Measurements from ENCODE around the gene RNU11. TPM values are rescaled to one million over a fixed set of nuclear protein-coding genes. Genes with fewer than 3 reads are reported as not detected.

The RNU11 gene
- total and polyA plus RNA-seq, 4 experiments from 2014 or later = not detected

DNA sequence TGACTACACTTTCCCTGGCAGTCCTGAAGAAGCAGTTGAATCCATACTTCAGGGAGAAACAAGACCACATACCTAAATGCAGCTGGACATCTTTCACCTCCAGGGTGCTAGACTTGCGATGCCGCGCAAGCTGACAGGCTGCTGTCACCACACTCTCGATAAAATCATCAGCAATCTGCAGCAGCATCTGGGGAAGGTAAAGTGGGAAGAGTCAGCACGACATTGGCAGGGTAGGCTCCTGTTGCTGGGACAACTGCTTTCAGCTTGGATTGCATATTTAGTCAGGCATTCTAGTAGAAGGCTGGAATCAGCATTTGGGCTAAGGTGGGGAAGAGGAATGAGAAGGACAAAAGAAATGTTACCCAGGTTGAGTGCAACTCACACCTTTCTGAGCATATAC lies 35.2 kb upstream of the RNU11 start:
- no peak for DNase-seq
- Mint-ChIP-seq H3K4me1 (no peaks in the 10 kb centered on the region), H3K36me3 (peaks cover 36 to 46% of the 10 kb centered on the region in 2 donors), H3K4me3 (no peak overlapping the region), H3K27me3 (no peaks in the 10 kb centered on the region), H3K27ac (no peak overlapping the region), H3K9me3 (no peaks in the 10 kb centered on the region)
- Histone ChIP-seq H3K4me1 (ENCODE audit: insufficient read depth, low read length) (no peaks in the 10 kb centered on the region), H3K4me3 (ENCODE audit: low read length in 2 of 2) (no peak overlapping the region), H3K27ac (ENCODE audit: low read depth, low read length) (no peak overlapping the region), H3K36me3 (ENCODE audit: insufficient read depth, low read length) (peaks cover 26% of the 10 kb centered on the region), H3K9me3 (ENCODE audit: control insufficient read depth in 1 of 2, low read length in 2 of 2) (no peaks in the 10 kb centered on the region), H3K27me3 (ENCODE audit: insufficient read depth, low read length) (no peaks in the 10 kb centered on the region)
- intact Hi-C loops (cut with micrococcal nuclease) = no loop called here
- ChIA-PET POLR2A (ENCODE audit: partially characterized antibody) (no interaction called here), CTCF (ENCODE audit: partially characterized antibody) (no interaction called here)

DNA sequence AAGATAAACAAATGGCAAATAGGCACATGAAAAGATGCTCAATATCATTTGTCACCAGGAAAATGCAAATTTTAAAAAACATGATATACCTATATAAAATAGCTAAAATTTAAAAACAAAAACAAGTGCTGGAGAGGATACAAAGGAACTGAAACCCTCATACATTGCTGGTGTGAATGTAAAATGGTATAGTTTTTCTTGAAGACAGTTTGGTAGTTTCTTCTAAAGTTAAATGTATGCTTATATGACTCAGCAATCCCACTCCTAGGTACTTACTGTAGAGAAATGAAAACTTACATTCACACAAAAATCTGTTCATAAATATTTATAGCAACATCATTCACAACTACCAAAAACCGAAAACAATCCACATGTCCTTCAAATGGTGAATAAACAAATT lies 16.7 kb upstream of the RNU11 start:
- no peak overlapping the region for H3K27ac Mint-ChIP-seq
- POLR2A ChIA-PET (ENCODE audit: partially characterized antibody) = no interaction called here

GRCh38 chr1:28632560-28632959 lies 15.8 kb upstream of the RNU11 start:
- Mint-ChIP-seq H3K9me3 (no peaks in the 10 kb centered on the region), H3K27ac (peak overlapping the region in 1 of 7 donors; percentile 13), H3K36me3 (peaks cover 4% of the 10 kb centered on the region in 2 donors), H3K27me3 (no peaks in the 10 kb centered on the region), H3K4me1 (peaks cover 4 to 19% (median 10%) of the 10 kb centered on the region in 4 donors), H3K4me3 (no peak overlapping the region)
- H3K4me1 ChIP-seq (ENCODE audit: insufficient read depth, low read length) = no peaks in the 10 kb centered on the region
- ChIA-PET POLR2A (ENCODE audit: partially characterized antibody) (no interaction called here), CTCF (ENCODE audit: partially characterized antibody) (interaction anchor here (0.7 kb wide), 1 partner anchor 421 kb away, joined by 3 read pairs; no protein-coding TSS in a partner anchor)
- DNase-seq = no peak
- no peak overlapping the region for H3K4me3 ChIP-seq (ENCODE audit: low read length in 2 of 2)
- no peak overlapping the region for H3K27ac ChIP-seq (ENCODE audit: low read depth, low read length)
- no peaks in the 10 kb centered on the region for H3K36me3 ChIP-seq (ENCODE audit: insufficient read depth, low read length)
- no peaks in the 10 kb centered on the region for H3K27me3 ChIP-seq (ENCODE audit: insufficient read depth, low read length)
- H3K9me3 ChIP-seq (ENCODE audit: control insufficient read depth in 1 of 2, low read length in 2 of 2) = no peaks in the 10 kb centered on the region
- intact Hi-C loops (cut with micrococcal nuclease) = no loop called here

More for the DNA sequence above, 16.7 kb upstream of the RNU11 start:
- CTCF ChIA-PET (ENCODE audit: partially characterized antibody) = interaction anchor here (0.9 kb wide), 1 partner anchor 29 kb away, joined by 3 read pairs; no protein-coding TSS in a partner anchor
- Mint-ChIP-seq H3K36me3 (peaks cover 4% of the 10 kb centered on the region in 2 donors), H3K4me3 (no peak overlapping the region), H3K9me3 (no peaks in the 10 kb centered on the region), H3K4me1 (peaks cover 4 to 15% (median 8%) of the 10 kb centered on the region in 4 donors), H3K27me3 (no peaks in the 10 kb centered on the region)
- Histone ChIP-seq H3K4me3 (ENCODE audit: low read length in 2 of 2) (no peak overlapping the region), H3K27me3 (ENCODE audit: insufficient read depth, low read length) (no peaks in the 10 kb centered on the region), H3K9me3 (ENCODE audit: control insufficient read depth in 1 of 2, low read length in 2 of 2) (no peaks in the 10 kb centered on the region), H3K4me1 (ENCODE audit: insufficient read depth, low read length) (no peaks in the 10 kb centered on the region), H3K36me3 (ENCODE audit: insufficient read depth, low read length) (no peaks in the 10 kb centered on the region), H3K27ac (ENCODE audit: low read depth, low read length) (no peak overlapping the region)
- intact Hi-C loops (cut with micrococcal nuclease) = no loop called here
- DNase-seq = no peak

GRCh38 chr1:28640766-28641165 lies 7.6 kb upstream of the RNU11 start:
- peak; percentile 33 to 50 (median 39) for DNase-seq
- H3K27me3 ChIP-seq (ENCODE audit: insufficient read depth, low read length) = no peaks in the 10 kb centered on the region
- peaks cover 0 to 17% of the 10 kb centered on the region in 2 donors for H3K36me3 Mint-ChIP-seq
- H3K27me3 Mint-ChIP-seq = no peaks in the 10 kb centered on the region
- H3K36me3 ChIP-seq (ENCODE audit: insufficient read depth, low read length) = no peaks in the 10 kb centered on the region
- CTCF ChIA-PET (ENCODE audit: partially characterized antibody) = interaction anchor here (0.8 to 6.8 kb wide), 10 partner anchors 27 to 281 kb away, joined by 3 to 83 read pairs (median 3); partner anchors contain the start of gene YTHDF2
- peak overlapping the region in 4 of 7 donors; percentile 13 to 97 (median 27) for H3K27ac Mint-ChIP-seq
- peaks cover 37% of the 10 kb centered on the region for H3K4me1 ChIP-seq (ENCODE audit: insufficient read depth, low read length)
- peaks cover 31 to 59% (median 45%) of the 10 kb centered on the region in 4 donors for H3K4me1 Mint-ChIP-seq
- no peaks in the 10 kb centered on the region for H3K9me3 ChIP-seq (ENCODE audit: control insufficient read depth in 1 of 2, low read length in 2 of 2)
- no peaks in the 10 kb centered on the region for H3K9me3 Mint-ChIP-seq
- POLR2A ChIA-PET (ENCODE audit: partially characterized antibody) = interaction anchor here (0.6 to 10.1 kb wide), 6 partner anchors 8 to 312 kb away, joined by 3 to 233 read pairs (median 93); partner anchors contain the start of genes GMEB1, MED18, RNU11 and YTHDF2
- intact Hi-C loops (cut with micrococcal nuclease) = no loop called here
- H3K27ac ChIP-seq (ENCODE audit: low read depth, low read length) = no peak overlapping the region
- peak overlapping the region in 7 of 8 donors; percentile 8 to 100 (median 40) for H3K4me3 Mint-ChIP-seq
- no peak overlapping the region for H3K4me3 ChIP-seq (ENCODE audit: low read length in 2 of 2)

GRCh38 chr1:28642056-28642846 lies 6.1 kb upstream of the RNU11 start:
- no peaks in the 10 kb centered on the region for H3K36me3 ChIP-seq (ENCODE audit: insufficient read depth, low read length)

DNA sequence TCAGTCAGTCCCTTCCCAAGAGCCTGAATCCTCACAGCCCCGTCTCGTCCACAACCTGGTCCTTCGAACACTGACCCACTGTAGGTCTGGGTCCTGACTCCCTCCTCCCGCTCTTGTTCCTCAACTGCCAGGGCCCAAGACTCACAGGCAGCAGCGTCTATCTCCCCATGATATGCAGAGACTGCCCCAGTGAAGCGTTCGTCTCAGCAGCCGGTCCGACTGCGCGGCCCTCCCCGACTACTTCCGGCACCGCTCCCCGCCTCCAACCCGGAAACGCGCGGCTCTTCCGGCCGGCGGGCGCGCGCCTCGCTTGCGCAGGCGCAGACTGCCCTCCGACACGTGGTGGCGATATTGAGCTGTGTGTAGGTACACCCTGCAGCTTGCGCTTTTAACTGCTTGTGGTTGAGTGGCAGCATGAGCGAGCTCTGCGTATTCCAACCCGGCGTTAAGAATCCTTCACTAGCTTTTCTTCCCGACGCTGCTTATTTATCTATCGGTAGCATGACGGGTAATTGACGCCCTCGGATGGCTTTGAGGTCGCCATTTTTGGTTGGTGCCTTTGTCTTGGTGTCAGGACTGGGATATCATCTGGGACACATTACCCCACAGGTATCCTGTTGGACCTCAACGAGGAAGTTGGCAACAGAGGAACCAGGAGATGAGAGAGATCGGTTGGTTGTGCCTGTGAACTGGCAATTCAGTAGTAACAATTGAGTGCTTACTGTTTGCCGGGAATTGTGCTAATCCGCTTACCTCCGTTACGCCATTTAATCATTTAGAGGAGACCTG lies 5.4 kb upstream of the RNU11 start, which contains the start of gene TAF12:
TSS of gene TAF12 (minus strand) at position 221 of the 789 bp plus-strand sequence. CDS start 20,986 bp downstream, outside the sequence.
- peak; percentile 88 to 92 (median 91) for DNase-seq
- intact Hi-C loops (cut with micrococcal nuclease) = loop anchor here (1.0 to 2.0 kb wide), 7 partner anchors 25 to 538 kb away; partner anchors contain the start of genes GMEB1, RCC1, SRSF4 and YTHDF2
- H3K27ac ChIP-seq (ENCODE audit: low read depth, low read length) = peak within 1 kb of the TSS; percentile 74
- Mint-ChIP-seq H3K27ac (peak within 1 kb of the TSS; percentile 97 to 100 (median 98)), H3K27me3 (no peaks in the 10 kb centered on the region), H3K4me1 (peaks cover 32 to 62% (median 46%) of the 10 kb centered on the region in 4 donors), H3K36me3 (peaks cover 0 to 17% of the 10 kb centered on the region in 2 donors), H3K4me3 (peak within 1 kb of the TSS; percentile 96 to 100 (median 99)), H3K9me3 (no peaks in the 10 kb centered on the region)
- no peaks in the 10 kb centered on the region for H3K36me3 ChIP-seq (ENCODE audit: insufficient read depth, low read length)
- no peaks in the 10 kb centered on the region for H3K27me3 ChIP-seq (ENCODE audit: insufficient read depth, low read length)
- CTCF ChIA-PET (ENCODE audit: partially characterized antibody) = interaction anchor here (0.7 to 6.8 kb wide), 22 partner anchors 18 to 974 kb away, joined by 3 to 83 read pairs (median 4); partner anchors contain the start of genes GMEB1, SRSF4 and YTHDF2
- H3K9me3 ChIP-seq (ENCODE audit: control insufficient read depth in 1 of 2, low read length in 2 of 2) = no peaks in the 10 kb centered on the region
- peaks cover 48% of the 10 kb centered on the region for H3K4me1 ChIP-seq (ENCODE audit: insufficient read depth, low read length)
- H3K4me3 ChIP-seq (ENCODE audit: low read length in 2 of 2) = peak within 1 kb of the TSS; percentile 89 to 99
- POLR2A ChIA-PET (ENCODE audit: partially characterized antibody) = interaction anchor here (0.6 to 10.1 kb wide), 44 partner anchors 9 to 917 kb away, joined by 3 to 233 read pairs (median 5); partner anchors contain the start of genes ATP5IF1, EPB41, EYA3 and FAM76A

More at GRCh38 chr1:28642056-28642846, 6.1 kb upstream of the RNU11 start:
- DNase-seq = peak in 2 of 5 donors; percentile 5 to 43
- CTCF ChIA-PET (ENCODE audit: partially characterized antibody) = interaction anchor here (0.9 to 6.8 kb wide), 14 partner anchors 19 to 973 kb away, joined by 3 to 83 read pairs (median 4); partner anchors contain the start of genes GMEB1, SRSF4 and YTHDF2
- H3K27me3 ChIP-seq (ENCODE audit: insufficient read depth, low read length) = no peaks in the 10 kb centered on the region
- H3K27ac ChIP-seq (ENCODE audit: low read depth, low read length) = peak overlapping the region; percentile 74
- peak overlapping the region; percentile 89 to 99 for H3K4me3 ChIP-seq (ENCODE audit: low read length in 2 of 2)
- Mint-ChIP-seq H3K27ac (peak overlapping the region; percentile 97 to 100 (median 98)), H3K9me3 (no peaks in the 10 kb centered on the region), H3K4me1 (peaks cover 30 to 54% (median 42%) of the 10 kb centered on the region in 4 donors), H3K27me3 (no peaks in the 10 kb centered on the region), H3K36me3 (peaks cover 0 to 17% of the 10 kb centered on the region in 2 donors), H3K4me3 (peak overlapping the region; percentile 96 to 100 (median 99))
- intact Hi-C loops (cut with micrococcal nuclease) = loop anchor here (2.0 kb wide), 2 partner anchors 123 to 135 kb away; partner anchors contain the start of gene RCC1
- H3K9me3 ChIP-seq (ENCODE audit: control insufficient read depth in 1 of 2, low read length in 2 of 2) = no peaks in the 10 kb centered on the region
- peaks cover 40% of the 10 kb centered on the region for H3K4me1 ChIP-seq (ENCODE audit: insufficient read depth, low read length)
- POLR2A ChIA-PET (ENCODE audit: partially characterized antibody) = interaction anchor here (0.7 to 10.1 kb wide), 31 partner anchors 10 to 917 kb away, joined by 3 to 233 read pairs (median 5); partner anchors contain the start of genes ATP5IF1, EPB41, FAM76A and GMEB1

Measured in CD4-positive, alpha-beta memory T cell (primary cell).